Measurements from ENCODE around the gene GNAS. TPM values are rescaled to one million over a fixed set of nuclear protein-coding genes. Genes with fewer than 3 reads are reported as not detected.
"Not testable (repeated sequence)": the region's sequence is repeated elsewhere in the genome, so short reads cannot be mapped to it uniquely, and the experiment has no call there.

GNAS gene
- total and polyA plus RNA-seq, 4 donors = 115 to 360 (median 277) TPM

- TF ChIP-seq REST (IDR thresholded peaks at IDR 0.05) = no peak
- TF ChIP-seq RAD21 (IDR thresholded peaks at IDR 0.05) = no peak
- no peak for TF ChIP-seq HNF4G (IDR thresholded peaks at IDR 0.05)
- no peak for TF ChIP-seq SP1 (IDR thresholded peaks at IDR 0.05)
- TF ChIP-seq ATF3 (IDR thresholded peaks at IDR 0.05) = no peak
- TF ChIP-seq CTCF (IDR thresholded peaks at IDR 0.05; ENCODE audit: low read depth, low read length, missing input control) = no peak
- TF ChIP-seq ZBTB33 (IDR thresholded peaks at IDR 0.05) = no peak
- no peak for TF ChIP-seq JUND (IDR thresholded peaks at IDR 0.05)
- no peak for TF ChIP-seq NR2F2 (IDR thresholded peaks at IDR 0.05)
- no peak for TF ChIP-seq MAX (IDR thresholded peaks at IDR 0.05)
- no peak for TF ChIP-seq EGR1 (IDR thresholded peaks at IDR 0.05; ENCODE audit: low read depth in 2 of 2)
- TF ChIP-seq FOXA2 (IDR thresholded peaks at IDR 0.05) = no peak
- no peak for TF ChIP-seq FOXA1 (IDR thresholded peaks at IDR 0.05)
- 86% methylated on average over 5 of the region's 5 CpGs for WGBS
- Histone ChIP-seq H3K9ac (ENCODE audit: low read depth in 1 of 2, low read length in 2 of 2) (no peak overlapping the region), H3K9me3 (ENCODE audit: control insufficient read depth in 4 of 4, low read length in 3 of 4) (no peaks in the 10 kb centered on the region), H3K27me3 (ENCODE audit: control insufficient read depth in 4 of 4, insufficient read depth in 4 of 4, low read length in 3 of 4) (no peaks in the 10 kb centered on the region), H3K36me3 (ENCODE audit: control insufficient read depth in 4 of 4, insufficient read depth in 3 of 4, low read depth in 1 of 4, low read length in 3 of 4) (no peaks in the 10 kb centered on the region), H3K4me3 (ENCODE audit: low read depth in 1 of 3, low read length in 3 of 3) (no peak overlapping the region), H3K27ac (ENCODE audit: low read depth in 1 of 2, low read length in 2 of 2) (no peak overlapping the region), H3K4me1 (ENCODE audit: control insufficient read depth in 4 of 4, insufficient read depth in 4 of 4, low read length in 3 of 4) (no peaks in the 10 kb centered on the region)
- no peak for DNase-seq (ENCODE audit: low spot score)
Observed at GRCh38 chr20:58826271-58826670, 26.2 kb upstream of the GNAS start.

GRCh38 chr20:58828136-58828535 is 24.4 kb upstream of the GNAS start:
- Histone ChIP-seq H3K27ac (ENCODE audit: low read depth in 1 of 2, low read length in 2 of 2) (no peak overlapping the region), H3K9me3 (ENCODE audit: control insufficient read depth in 4 of 4, low read length in 3 of 4) (no peaks in the 10 kb centered on the region), H3K4me3 (ENCODE audit: low read depth in 1 of 3, low read length in 3 of 3) (no peak overlapping the region), H3K4me1 (ENCODE audit: control insufficient read depth in 4 of 4, insufficient read depth in 4 of 4, low read length in 3 of 4) (no peaks in the 10 kb centered on the region), H3K9ac (ENCODE audit: low read depth in 1 of 2, low read length in 2 of 2) (no peak overlapping the region), H3K27me3 (ENCODE audit: control insufficient read depth in 4 of 4, insufficient read depth in 4 of 4, low read length in 3 of 4) (no peaks in the 10 kb centered on the region), H3K36me3 (ENCODE audit: control insufficient read depth in 4 of 4, insufficient read depth in 3 of 4, low read depth in 1 of 4, low read length in 3 of 4) (no peaks in the 10 kb centered on the region)
- TF ChIP-seq YY1 (IDR thresholded peaks at IDR 0.05) = no peak
- TF ChIP-seq GABPA (IDR thresholded peaks at IDR 0.05 in 1 of 2, conservative IDR thresholded peaks at IDR 0.05 in 1 of 2) = no peak
- no peak for TF ChIP-seq NR2F2 (IDR thresholded peaks at IDR 0.05)
- TF ChIP-seq MAX (IDR thresholded peaks at IDR 0.05) = no peak
- TF ChIP-seq RAD21 (IDR thresholded peaks at IDR 0.05) = no peak
- WGBS = 89% methylated on average over 2 of the region's 2 CpGs
- DNase-seq (ENCODE audit: low spot score) = no peak

- H3K27me3 ChIP-seq (ENCODE audit: control insufficient read depth in 4 of 4, insufficient read depth in 4 of 4, low read length in 3 of 4); DNase-seq (ENCODE audit: low spot score); H3K36me3 ChIP-seq (ENCODE audit: control insufficient read depth in 4 of 4, insufficient read depth in 3 of 4, low read depth in 1 of 4, low read length in 3 of 4); H3K9me3 ChIP-seq (ENCODE audit: control insufficient read depth in 4 of 4, low read length in 3 of 4); H3K4me3 ChIP-seq (ENCODE audit: low read depth in 1 of 3, low read length in 3 of 3); H3K9ac ChIP-seq (ENCODE audit: low read depth in 1 of 2, low read length in 2 of 2); H3K4me1 ChIP-seq (ENCODE audit: control insufficient read depth in 4 of 4, insufficient read depth in 4 of 4, low read length in 3 of 4); H3K27ac ChIP-seq (ENCODE audit: low read depth in 1 of 2, low read length in 2 of 2): not testable (repeated sequence)
- WGBS = over 99% methylated on average over 5 of the region's 5 CpGs
Observed at GRCh38 chr20:58828804-58829203, 23.7 kb upstream of the GNAS start.

Data from liver (tissue), 9 donors.